ENCODE results near the gene OTX1. TPM values are rescaled to one million over a fixed set of nuclear protein-coding genes. Genes with fewer than 3 reads are reported as not detected.
A peak's percentile ranks its signal among the peaks of the same experiment; 100 is the strongest.

OTX1 gene
- total RNA-seq, 1 donor from 2014 or later = not detected

GRCh38 chr2:63046961-63047320 lies 3.7 kb upstream of the OTX1 start:
- no peak for DNase-seq (ENCODE audit: low read depth)
- Histone ChIP-seq H3K27me3 (ENCODE audit: control insufficient read depth, insufficient read depth, low read length) (peaks cover 54% of the 10 kb centered on the region), H3K4me3 (ENCODE audit: low read depth, low read length) (no peak overlapping the region), H3K36me3 (ENCODE audit: control insufficient read depth, insufficient read depth, low read length) (no peaks in the 10 kb centered on the region)
- TF ChIP-seq, protein P1, sequence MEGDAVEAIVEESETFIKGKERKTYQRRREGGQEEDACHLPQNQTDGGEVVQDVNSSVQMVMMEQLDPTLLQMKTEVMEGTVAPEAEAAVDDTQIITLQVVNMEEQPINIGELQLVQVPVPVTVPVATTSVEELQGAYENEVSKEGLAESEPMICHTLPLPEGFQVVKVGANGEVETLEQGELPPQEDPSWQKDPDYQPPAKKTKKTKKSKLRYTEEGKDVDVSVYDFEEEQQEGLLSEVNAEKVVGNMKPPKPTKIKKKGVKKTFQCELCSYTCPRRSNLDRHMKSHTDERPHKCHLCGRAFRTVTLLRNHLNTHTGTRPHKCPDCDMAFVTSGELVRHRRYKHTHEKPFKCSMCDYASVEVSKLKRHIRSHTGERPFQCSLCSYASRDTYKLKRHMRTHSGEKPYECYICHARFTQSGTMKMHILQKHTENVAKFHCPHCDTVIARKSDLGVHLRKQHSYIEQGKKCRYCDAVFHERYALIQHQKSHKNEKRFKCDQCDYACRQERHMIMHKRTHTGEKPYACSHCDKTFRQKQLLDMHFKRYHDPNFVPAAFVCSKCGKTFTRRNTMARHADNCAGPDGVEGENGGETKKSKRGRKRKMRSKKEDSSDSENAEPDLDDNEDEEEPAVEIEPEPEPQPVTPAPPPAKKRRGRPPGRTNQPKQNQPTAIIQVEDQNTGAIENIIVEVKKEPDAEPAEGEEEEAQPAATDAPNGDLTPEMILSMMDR (IDR thresholded peaks at IDR 0.05; ENCODE audit: insufficient read depth, low read length, poor library complexity, severe bottlenecking) = no peak

DNA sequence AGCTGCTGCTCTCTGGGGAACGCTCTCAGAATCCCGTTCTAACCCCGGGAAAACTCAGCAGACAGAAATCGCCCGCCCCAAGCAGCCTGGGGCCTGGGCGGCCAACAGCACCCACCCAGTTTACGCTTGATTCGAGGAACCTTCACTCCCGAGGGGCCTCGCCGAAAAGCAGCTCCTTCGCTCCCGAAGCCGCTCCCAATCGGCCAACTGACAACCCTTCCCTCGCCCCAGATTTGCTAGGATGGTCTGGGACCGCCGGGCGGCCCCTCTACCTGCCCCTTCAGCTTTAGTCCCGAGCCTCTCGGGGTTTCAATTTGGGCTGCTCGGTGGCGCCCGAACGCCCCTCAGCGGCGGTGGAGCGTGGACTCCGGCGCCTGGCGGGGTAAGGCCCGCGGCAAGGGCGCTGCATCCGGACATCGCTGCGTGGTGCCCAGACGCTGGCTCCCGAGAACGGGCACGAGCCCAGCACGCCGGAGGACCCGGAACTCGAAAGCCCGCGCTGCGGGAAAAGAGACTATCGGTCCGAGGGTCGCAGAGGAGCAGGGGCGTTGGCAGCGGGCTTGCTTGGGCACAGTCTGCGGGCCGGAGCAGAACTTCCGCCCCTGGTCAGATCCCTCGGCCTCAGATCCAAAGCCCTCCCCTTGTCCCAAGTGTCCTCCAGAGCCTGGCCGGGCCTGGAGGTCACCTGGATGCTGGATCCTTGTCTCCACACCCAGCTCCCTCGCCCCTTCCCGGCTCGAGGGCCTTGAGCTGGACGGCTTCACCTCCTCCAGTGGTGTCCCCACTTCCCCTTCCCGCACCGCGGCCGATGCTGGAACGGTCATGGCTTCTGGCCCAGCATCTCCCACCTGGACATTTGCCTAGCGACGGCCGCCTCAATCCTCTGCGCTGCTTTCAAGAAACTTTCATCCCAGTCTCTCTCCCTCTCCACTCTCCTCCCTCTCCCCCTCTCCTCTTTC lies 3.0 kb upstream of the OTX1 start:
- H3K36me3 ChIP-seq (ENCODE audit: control insufficient read depth, insufficient read depth, low read length) = no peaks in the 10 kb centered on the region
- TF ChIP-seq, protein P1 (IDR thresholded peaks at IDR 0.05; ENCODE audit: insufficient read depth, low read length, poor library complexity, severe bottlenecking) = no peak
- DNase-seq (ENCODE audit: low read depth) = no peak
- H3K4me3 ChIP-seq (ENCODE audit: low read depth, low read length) = no peak overlapping the region
- peaks cover 61% of the 10 kb centered on the region for H3K27me3 ChIP-seq (ENCODE audit: control insufficient read depth, insufficient read depth, low read length)

DNA sequence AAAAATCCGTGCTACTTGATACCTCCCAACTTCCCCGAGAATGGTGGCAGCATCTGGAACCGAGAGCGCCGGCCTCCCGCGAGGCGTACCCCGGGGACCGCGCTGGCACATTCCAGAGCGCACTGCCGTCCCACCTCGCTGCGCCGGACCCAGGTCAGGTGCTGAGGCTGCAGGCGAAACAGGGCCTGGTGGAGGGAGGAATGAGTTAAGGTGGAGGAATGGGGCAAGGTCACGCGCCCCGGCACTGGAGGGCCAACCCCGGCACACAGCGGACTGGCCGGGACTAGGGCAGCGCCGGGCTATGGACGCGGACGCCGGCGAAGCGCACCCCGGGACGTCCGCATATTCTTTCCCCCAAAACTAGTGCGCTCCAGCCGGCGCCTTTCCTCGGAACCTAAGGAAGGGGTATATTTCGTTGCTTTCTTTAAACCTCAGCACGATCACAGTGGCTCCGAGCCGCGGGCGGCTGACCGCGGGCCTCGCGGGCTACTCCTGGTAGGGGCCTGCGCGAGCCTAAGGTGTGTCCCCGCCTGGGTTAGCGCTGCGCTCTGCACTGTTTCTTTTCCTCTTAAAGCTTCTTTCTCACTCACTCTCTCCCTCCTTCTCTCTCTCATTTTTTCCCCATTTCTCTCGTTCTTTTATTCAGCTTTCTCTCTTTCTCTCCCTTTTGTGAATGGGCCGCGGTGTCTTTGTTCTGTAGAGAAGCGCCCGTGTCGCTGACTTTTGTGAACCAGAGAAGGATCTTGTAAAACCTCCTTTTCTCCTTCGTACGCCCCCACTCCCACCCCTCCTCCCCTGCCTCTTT lies 2.1 kb upstream of the OTX1 start:
- Histone ChIP-seq H3K4me3 (ENCODE audit: low read depth, low read length) (no peak overlapping the region), H3K36me3 (ENCODE audit: control insufficient read depth, insufficient read depth, low read length) (no peaks in the 10 kb centered on the region), H3K27me3 (ENCODE audit: control insufficient read depth, insufficient read depth, low read length) (peaks cover 70% of the 10 kb centered on the region)
- TF ChIP-seq, protein P1 (IDR thresholded peaks at IDR 0.05; ENCODE audit: insufficient read depth, low read length, poor library complexity, severe bottlenecking) = no peak
- DNase-seq (ENCODE audit: low read depth) = no peak

- TF ChIP-seq, protein P1 (IDR thresholded peaks at IDR 0.05; ENCODE audit: insufficient read depth, low read length, poor library complexity, severe bottlenecking) = no peak
- peaks cover 79% of the 10 kb centered on the region for H3K27me3 ChIP-seq (ENCODE audit: control insufficient read depth, insufficient read depth, low read length)
- no peak for DNase-seq (ENCODE audit: low read depth)
- H3K36me3 ChIP-seq (ENCODE audit: control insufficient read depth, insufficient read depth, low read length) = no peaks in the 10 kb centered on the region
- H3K4me3 ChIP-seq (ENCODE audit: low read depth, low read length) = no peak overlapping the region
Observed at GRCh38 chr2:63049211-63049969, 1.2 kb upstream of the OTX1 start.

DNA sequence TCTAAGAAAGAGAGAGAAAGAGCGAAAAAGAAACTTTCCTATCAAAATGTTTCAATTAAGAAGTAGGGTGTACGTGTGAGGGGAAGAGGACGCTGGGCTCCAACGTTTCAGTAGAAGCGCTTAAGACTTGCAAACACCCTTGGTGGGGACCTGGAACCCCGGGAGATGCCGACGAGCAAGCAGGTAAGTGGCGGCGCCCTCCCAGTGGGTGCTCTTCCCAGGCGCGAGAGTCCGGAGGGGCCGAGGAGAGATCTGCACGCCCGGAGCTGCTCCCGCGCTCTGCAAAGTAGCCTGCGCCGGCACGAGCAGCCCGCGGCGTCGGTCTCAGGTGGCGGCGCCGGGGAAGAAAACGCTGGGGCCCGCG lies 678 bp upstream of the OTX1 start:
- Histone ChIP-seq H3K36me3 (ENCODE audit: control insufficient read depth, insufficient read depth, low read length) (no peaks in the 10 kb centered on the region), H3K27me3 (ENCODE audit: control insufficient read depth, insufficient read depth, low read length) (peaks cover 84% of the 10 kb centered on the region), H3K4me3 (ENCODE audit: low read depth, low read length) (peak overlapping the region; percentile 35)
- TF ChIP-seq, protein P1 (IDR thresholded peaks at IDR 0.05; ENCODE audit: insufficient read depth, low read length, poor library complexity, severe bottlenecking) = no peak
- DNase-seq (ENCODE audit: low read depth) = no peak

Data from kidney epithelial cell (primary cell).